ENCODE measurements around the gene FOXP1. TPM values are rescaled to one million over a fixed set of nuclear protein-coding genes. Genes with fewer than 3 reads are reported as not detected.

Gene FOXP1
- total and polyA plus RNA-seq, 12 donors, result 7.6 to 42.7 (median 24.3) TPM

- intact Hi-C loops (cut with DNase I), result no loop called here
- Histone ChIP-seq H3K4me3 (peak overlapping the region in 1 of 4 donors; percentile 9), H3K4me1 (replicated peaks in 1 of 2) (peaks cover 24 to 40% of the 10 kb centered on the region in 2 donors), H3K27ac (peak overlapping the region; percentile 60 to 95 (median 93)), H3K36me3 (replicated peaks in 1 of 2) (peaks cover 0 to 5% of the 10 kb centered on the region in 2 donors), H3K9me3 (replicated peaks in 1 of 3) (no peaks in the 10 kb centered on the region), H3K27me3 (no peaks in the 10 kb centered on the region)
- WGBS, 4 donors, result 19 to 31% (median 24%) methylated on average over 6 of the region's 6 CpGs
- DNase-seq, result peak; percentile 53 to 77 (median 75)
- TF ChIP-seq POLR2A (IDR thresholded peaks at IDR 0.05) (peak in 1 of 2 donors; percentile 56), CTCF (IDR thresholded peaks at IDR 0.05) (no peak)
Observed at GRCh38 chr3:70982700-70983140, 600.8 kb downstream of the FOXP1 start.

GRCh38 chr3:70982284-70982683 is 601.2 kb downstream of the FOXP1 start:
- peaks cover 0 to 9% of the 10 kb centered on the region in 2 donors for H3K36me3 ChIP-seq (replicated peaks in 1 of 2)

GRCh38 chr3:70981231-70981880 is 602.2 kb downstream of the FOXP1 start:
- WGBS, 4 donors, result 78 to 83% (median 82%) methylated on average over 6 of the region's 6 CpGs
- Histone ChIP-seq H3K27me3 (no peaks in the 10 kb centered on the region), H3K27ac (peak overlapping the region in 4 of 5 donors; percentile 77 to 95 (median 86)), H3K36me3 (replicated peaks in 1 of 2) (peaks cover 0 to 19% of the 10 kb centered on the region in 2 donors), H3K9me3 (replicated peaks in 1 of 3) (no peaks in the 10 kb centered on the region), H3K4me1 (replicated peaks in 1 of 2) (peaks cover 24 to 40% of the 10 kb centered on the region in 2 donors), H3K4me3 (no peak overlapping the region)
- TF ChIP-seq CTCF (IDR thresholded peaks at IDR 0.05) (no peak), POLR2A (IDR thresholded peaks at IDR 0.05) (no peak)
- DNase-seq, result peak in 2 of 7 donors; percentile 12 to 36
- intact Hi-C loops (cut with DNase I), result no loop called here

More at GRCh38 chr3:70982284-70982683, 601.2 kb downstream of the FOXP1 start:
- no peak for TF ChIP-seq POLR2A (IDR thresholded peaks at IDR 0.05)
- no peak for TF ChIP-seq CTCF (IDR thresholded peaks at IDR 0.05)
- peaks cover 24 to 40% of the 10 kb centered on the region in 2 donors for H3K4me1 ChIP-seq (replicated peaks in 1 of 2)
- peak overlapping the region; percentile 60 to 95 (median 80) for H3K27ac ChIP-seq
- WGBS, 4 donors, result 12 to 25% (median 17%) methylated on average over 1 of the region's 1 CpG
- peak overlapping the region in 1 of 4 donors; percentile 2 for H3K4me3 ChIP-seq
- H3K27me3 ChIP-seq, result no peaks in the 10 kb centered on the region
- intact Hi-C loops (cut with DNase I), result no loop called here
- no peak for DNase-seq
- no peaks in the 10 kb centered on the region for H3K9me3 ChIP-seq (replicated peaks in 1 of 3)

- peaks cover 0 to 22% of the 10 kb centered on the region in 2 donors for H3K36me3 ChIP-seq (replicated peaks in 1 of 2)
- intact Hi-C loops (cut with DNase I), result no loop called here
- no peak for DNase-seq
- no peak for TF ChIP-seq POLR2A (IDR thresholded peaks at IDR 0.05)
- no peak for TF ChIP-seq CTCF (IDR thresholded peaks at IDR 0.05)
- WGBS, 4 donors, result 77 to 87% (median 80%) methylated on average over 8 of the region's 8 CpGs
- H3K27ac ChIP-seq, result peak overlapping the region in 2 of 5 donors; percentile 24 to 95
- no peaks in the 10 kb centered on the region for H3K9me3 ChIP-seq (replicated peaks in 1 of 3)
- peaks cover 24 to 40% of the 10 kb centered on the region in 2 donors for H3K4me1 ChIP-seq (replicated peaks in 1 of 2)
- H3K4me3 ChIP-seq, result no peak overlapping the region
- no peaks in the 10 kb centered on the region for H3K27me3 ChIP-seq
Observed at GRCh38 chr3:70980646-70981170, 602.8 kb downstream of the FOXP1 start.

Measured in adrenal gland (tissue), 12 donors.